ENCODE measurements around the gene ARL4C.
"Not testable (repeated sequence)": the region's sequence is repeated elsewhere in the genome, so short reads cannot be mapped to it uniquely, and the experiment has no call there.

ARL4C gene

GRCh38 chr2:234472155-234472554 is 24.7 kb downstream of the ARL4C start:
- DNase-seq = no peak

- DNase-seq = no peak
These were observed 26.9 kb downstream of the ARL4C start for GRCh38 chr2:234469972-234470371.

- DNase-seq = peak; percentile 54
These were observed 27.5 kb downstream of the ARL4C start for GRCh38 chr2:234469251-234469845.

- DNase-seq = no peak
These were observed 28.4 kb downstream of the ARL4C start for GRCh38 chr2:234468503-234468902.

GRCh38 chr2:234467289-234467688 is 29.6 kb downstream of the ARL4C start:
- peak; percentile 72 for DNase-seq

- DNase-seq = no peak
These were observed 32.6 kb downstream of the ARL4C start for GRCh38 chr2:234464291-234464645.

- DNase-seq = no peak
These were observed 33.1 kb downstream of the ARL4C start for GRCh38 chr2:234463626-234464290.

GRCh38 chr2:234462218-234462992 is 34.5 kb downstream of the ARL4C start:
- no peak for DNase-seq

GRCh38 chr2:234459401-234460009 is 37.4 kb downstream of the ARL4C start:
- DNase-seq = no peak

- no peak for DNase-seq
These were observed 38.4 kb downstream of the ARL4C start for GRCh38 chr2:234458466-234458865.

GRCh38 chr2:234457421-234457820 is 39.5 kb downstream of the ARL4C start:
- no peak for DNase-seq

- DNase-seq = not testable (repeated sequence)
These were observed 41.6 kb downstream of the ARL4C start for GRCh38 chr2:234455246-234455645.

GRCh38 chr2:234454433-234454832 is 42.4 kb downstream of the ARL4C start:
- no peak for DNase-seq

- no peak for DNase-seq
These were observed 43.7 kb downstream of the ARL4C start for GRCh38 chr2:234453216-234453615.

- peak; percentile 92 for DNase-seq
These were observed 44.8 kb downstream of the ARL4C start for GRCh38 chr2:234451852-234452625.

GRCh38 chr2:234451242-234451641 is 45.6 kb downstream of the ARL4C start:
- no peak for DNase-seq

GRCh38 chr2:234450431-234451124 is 46.3 kb downstream of the ARL4C start:
- DNase-seq = no peak

GRCh38 chr2:234448506-234449184 is 48.2 kb downstream of the ARL4C start:
- DNase-seq = no peak

GRCh38 chr2:234447963-234448362 is 48.9 kb downstream of the ARL4C start:
- no peak for DNase-seq

- DNase-seq = no peak
These were observed 49.7 kb downstream of the ARL4C start for GRCh38 chr2:234447189-234447588.

GRCh38 chr2:234446404-234447076 is 50.3 kb downstream of the ARL4C start:
- no peak for DNase-seq

Measured in fibroblast of skin of right quadriceps (primary cell).